T-helper 1 cell (primary cell): ENCODE data around the gene ST6GAL1.

Experiments used
- DNase-seq, 5 donors: peaks; one replicate each; pipeline ENCODE4 v3.0.0-alpha.2; 2012 to 2020

Gene ST6GAL1

GRCh38 chr3:186915806-186916796, 14.2 kb upstream of the ST6GAL1 start:
- DNase-seq = peak in 1 of 5 donors; percentile 35

GRCh38 chr3:186917512-186918312, 12.6 kb upstream of the ST6GAL1 start:
- no peak for DNase-seq

GRCh38 chr3:186920301-186920700, 10.0 kb upstream of the ST6GAL1 start:
- DNase-seq = no peak

GRCh38 chr3:186920796-186921195, 9.5 kb upstream of the ST6GAL1 start:
- no peak for DNase-seq

GRCh38 chr3:186921578-186921977, 8.7 kb upstream of the ST6GAL1 start:
- no peak for DNase-seq

GRCh38 chr3:186922224-186922623, 8.1 kb upstream of the ST6GAL1 start:
- no peak for DNase-seq

- DNase-seq = no peak
Observed at GRCh38 chr3:186922790-186923189, 7.5 kb upstream of the ST6GAL1 start.

GRCh38 chr3:186923241-186923640, 7.1 kb upstream of the ST6GAL1 start:
- DNase-seq = no peak

GRCh38 chr3:186925826-186926225, 4.5 kb upstream of the ST6GAL1 start:
- DNase-seq = no peak

GRCh38 chr3:186929186-186929585, 1.1 kb upstream of the ST6GAL1 start:
- no peak for DNase-seq

GRCh38 chr3:186929685-186930084, 641 bp upstream of the ST6GAL1 start:
- DNase-seq = no peak

- DNase-seq = peak; percentile 38 to 86 (median 55)
Observed at GRCh38 chr3:186930641-186931531, 560 bp downstream of the ST6GAL1 start.

- peak; percentile 40 to 86 (median 57) for DNase-seq
Observed at GRCh38 chr3:186931532-186932280, 1.4 kb downstream of the ST6GAL1 start.

GRCh38 chr3:186932281-186933181, 2.2 kb downstream of the ST6GAL1 start:
- no peak for DNase-seq

GRCh38 chr3:186933816-186934215, 3.5 kb downstream of the ST6GAL1 start:
- no peak for DNase-seq

GRCh38 chr3:186935133-186935532, 4.8 kb downstream of the ST6GAL1 start:
- DNase-seq = no peak

- no peak for DNase-seq
Observed at GRCh38 chr3:186937017-186937875, 6.9 kb downstream of the ST6GAL1 start.

- no peak for DNase-seq
Observed at GRCh38 chr3:186938716-186939115, 8.4 kb downstream of the ST6GAL1 start.

GRCh38 chr3:186939536-186939935, 9.2 kb downstream of the ST6GAL1 start:
- no peak for DNase-seq

GRCh38 chr3:186940967-186941366, 10.6 kb downstream of the ST6GAL1 start:
- no peak for DNase-seq
